ENCODE results near the gene INSR. TPM values are rescaled to one million over a fixed set of nuclear protein-coding genes. Genes with fewer than 3 reads are reported as not detected.

The INSR gene
- total and polyA plus RNA-seq, 2 of the 8 experiments (the other 6 are each of a cell fraction or from before 2014, with no cell fraction given), result 13.1 to 48.7 TPM

GRCh38 chr19:7117248-7117647 lies 177.0 kb downstream of the INSR start:
- no peak for FAIRE-seq
- Histone ChIP-seq H3K4me1 (replicated peaks in 1 of 4; ENCODE audit: control insufficient read depth in 3 of 4, insufficient read depth in 4 of 4, low read length in 3 of 4) (no peaks in the 10 kb centered on the region), H3K56ac (replicated peaks; ENCODE audit: insufficient read length, low read depth, low read length) (no peak overlapping the region), H3K9ac (replicated peaks in 1 of 4; ENCODE audit: extremely low read depth in 1 of 4, low read depth in 3 of 4, low read length in 3 of 4) (no peak overlapping the region), H3K9me3 (ENCODE audit: insufficient read depth in 2 of 2, low read depth in 1 of 2, low read length in 1 of 2) (no peaks in the 10 kb centered on the region), H2BK12ac (ENCODE audit: low read depth, low read length) (no peak overlapping the region), H3K14ac (ENCODE audit: insufficient read length) (no peak overlapping the region), H3K23me2 (ENCODE audit: low read depth, low read length) (peaks cover 4% of the 10 kb centered on the region; the same call in 1 of the 2 replicates), H4K91ac (replicated peaks; ENCODE audit: insufficient read length, low read length) (no peak overlapping the region), H3K23ac (ENCODE audit: insufficient read length) (no peak overlapping the region), H2BK5ac (ENCODE audit: low read depth, low read length) (no peak overlapping the region), H3K79me1 (ENCODE audit: low read depth, low read length) (peaks cover 4% of the 10 kb centered on the region), H3K36me3 (ENCODE audit: control insufficient read depth in 2 of 4, insufficient read depth in 4 of 4, low read length in 3 of 4) (peaks cover 0 to 34% (median 16%) of the 10 kb centered on the region in 4 experiments; a peak in 6 of 8 replicates), H2BK20ac (ENCODE audit: low read length) (no peak overlapping the region), H4K8ac (ENCODE audit: extremely low read depth, insufficient read depth, low read length) (no peak overlapping the region), H3K4me2 (ENCODE audit: insufficient read depth in 1 of 2, low read depth in 2 of 2, low read length in 2 of 2) (no peak overlapping the region), H3K79me2 (ENCODE audit: control insufficient read depth in 1 of 2, insufficient read depth in 2 of 2, low read length in 2 of 2) (no peaks in the 10 kb centered on the region), H3K4me3 (ENCODE audit: extremely low read depth in 1 of 4, insufficient read depth in 2 of 4, low read depth in 3 of 4, low read length in 4 of 4) (no peak overlapping the region), H3K18ac (ENCODE audit: extremely low read depth, low read length) (no peak overlapping the region), H3K27me3 (replicated peaks in 1 of 4; ENCODE audit: control insufficient read depth in 3 of 4, extremely low read depth in 1 of 4, insufficient read depth in 3 of 4, low read length in 3 of 4) (no peaks in the 10 kb centered on the region), H2BK120ac (replicated peaks; ENCODE audit: low read depth, low read length) (no peak overlapping the region), H2BK15ac (ENCODE audit: low read length) (no peak overlapping the region), H4K20me1 (replicated peaks in 1 of 2; ENCODE audit: control insufficient read depth in 1 of 2, insufficient read depth in 2 of 2, low read length in 2 of 2) (no peaks in the 10 kb centered on the region), H4K5ac (ENCODE audit: insufficient read length, low read depth, low read length) (no peak overlapping the region), H2AK5ac (ENCODE audit: low read depth, low read length) (no peak overlapping the region), H3K27ac (ENCODE audit: low read depth, low read length) (no peak overlapping the region), H3K4ac (replicated peaks; ENCODE audit: insufficient read length, low read depth, low read length) (no peak overlapping the region), H2AFZ (ENCODE audit: low read length) (no peak overlapping the region)
- DNase-seq (ENCODE audit: low read depth in 1 of 2, low spot score in 2 of 2), result no peak
- 91% methylated on average over 7 of the region's 11 CpGs; no CpG with 5 or more reads in 1 of the 2 experiments for WGBS, 2 experiments (ENCODE audit: extremely low coverage in 1 of 2, insufficient coverage in 1 of 2, insufficient read length in 1 of 2, insufficient replicate concordance in 2 of 2, low coverage in 1 of 2, low lambda C conversion rate in 2 of 2, missing lambda C conversion rate in 1 of 2)
- TF ChIP-seq CTBP2 (IDR thresholded peaks at IDR 0.05; ENCODE audit: borderline replicate concordance, insufficient read depth, insufficient read length, low read length) (no peak), SP1 (IDR thresholded peaks at IDR 0.05; ENCODE audit: low read depth, low read length) (no peak), BACH1 (IDR thresholded peaks at IDR 0.05; ENCODE audit: low read length) (no peak), CEBPB (IDR thresholded peaks at IDR 0.05; ENCODE audit: low read depth, low read length) (no peak)
- TF ChIP-seq, protein P1, sequence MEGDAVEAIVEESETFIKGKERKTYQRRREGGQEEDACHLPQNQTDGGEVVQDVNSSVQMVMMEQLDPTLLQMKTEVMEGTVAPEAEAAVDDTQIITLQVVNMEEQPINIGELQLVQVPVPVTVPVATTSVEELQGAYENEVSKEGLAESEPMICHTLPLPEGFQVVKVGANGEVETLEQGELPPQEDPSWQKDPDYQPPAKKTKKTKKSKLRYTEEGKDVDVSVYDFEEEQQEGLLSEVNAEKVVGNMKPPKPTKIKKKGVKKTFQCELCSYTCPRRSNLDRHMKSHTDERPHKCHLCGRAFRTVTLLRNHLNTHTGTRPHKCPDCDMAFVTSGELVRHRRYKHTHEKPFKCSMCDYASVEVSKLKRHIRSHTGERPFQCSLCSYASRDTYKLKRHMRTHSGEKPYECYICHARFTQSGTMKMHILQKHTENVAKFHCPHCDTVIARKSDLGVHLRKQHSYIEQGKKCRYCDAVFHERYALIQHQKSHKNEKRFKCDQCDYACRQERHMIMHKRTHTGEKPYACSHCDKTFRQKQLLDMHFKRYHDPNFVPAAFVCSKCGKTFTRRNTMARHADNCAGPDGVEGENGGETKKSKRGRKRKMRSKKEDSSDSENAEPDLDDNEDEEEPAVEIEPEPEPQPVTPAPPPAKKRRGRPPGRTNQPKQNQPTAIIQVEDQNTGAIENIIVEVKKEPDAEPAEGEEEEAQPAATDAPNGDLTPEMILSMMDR (IDR thresholded peaks at IDR 0.05; ENCODE audit: control extremely low read depth in 1 of 3, insufficient read depth in 1 of 3, low read depth in 1 of 3, low read length in 3 of 3), result no peak
- POLR2A ChIA-PET (ENCODE audit: partially characterized antibody), result no interaction called here
- CTCF ChIA-PET (ENCODE audit: partially characterized antibody), result interaction anchor here (1.5 to 2.3 kb wide), 2 partner anchors 15 to 33 kb away, joined by 4 to 5 read pairs; no protein-coding TSS in a partner anchor

Data from H1 (cell line).